WTC11 (cell line): Measurements from ENCODE around the gene KIF2C. TPM values are rescaled to one million over a fixed set of nuclear protein-coding genes. Genes with fewer than 3 reads are reported as not detected.

Experiments
- ATAC-seq: fragments of 200-7000 bp; cut with Tn5 transposase; 2 replicates; pipeline ENCODE4 v1.10.0; 2021; ENCODE audit warnings: mild to moderate bottlenecking, moderate library complexity
- CTCF ChIA-PET: fragments of 300-600 bp; sonication (Branson Sonifier 250); formaldehyde crosslinking; loops from one replicate; lab custom pipeline; 2021; ENCODE audit warnings: antibody characterized with exemption; lab: Charles Lee
- POLR2A ChIA-PET: fragments of 350-600 bp; sonication (Branson Sonifier 250); formaldehyde crosslinking; loops from one replicate; lab custom pipeline; 2021; ENCODE audit warnings: antibody characterized with exemption; lab: Charles Lee
- DNase-seq: peaks from one replicate; pipeline ENCODE4 v3.0.0; 2021; ENCODE audit warnings: low spot score
- H3K27ac Mint-ChIP-seq: 2 replicates; pipeline ENCODE4 v1.8.0; 2021; ENCODE audit warnings: mixed read lengths
- H3K27me3 Mint-ChIP-seq: 2 replicates; pipeline ENCODE4 v1.8.0; 2021; ENCODE audit warnings: low read depth, mild to moderate bottlenecking, moderate library complexity, mixed read lengths
- H3K36me3 Mint-ChIP-seq: 2 replicates; pipeline ENCODE4 v1.8.0; 2021; ENCODE audit warnings: mixed read lengths
- H3K4me1 Mint-ChIP-seq: 2 replicates; pipeline ENCODE4 v1.8.0; 2022; ENCODE audit warnings: mixed read lengths
- H3K4me3 Mint-ChIP-seq: 2 replicates; pipeline ENCODE4 v1.8.0; 2021; ENCODE audit warnings: mild to moderate bottlenecking, moderate library complexity, mixed read lengths
- H3K9me3 Mint-ChIP-seq: 2 replicates; pipeline ENCODE4 v1.8.0; 2021; ENCODE audit warnings: mixed read lengths
- AR ChIP-seq: fragments of 250-450 bp; sonication (Bioruptor Pico); IDR thresholded peaks from 2 replicates; pipeline ENCODE4 v1.9.0; 2021; ENCODE audit warnings: mild to moderate bottlenecking
- ATF3 ChIP-seq: sonication (generic); formaldehyde crosslinking; conservative IDR thresholded peaks from 2 replicates; pipeline ENCODE4 v1.8.1; 2022; ENCODE audit warnings: mild to moderate bottlenecking, missing genetic modification reagents
- CBFB ChIP-seq: sonication (generic); formaldehyde crosslinking; IDR thresholded peaks from 2 replicates; pipeline ENCODE4 v1.8.1; 2022; ENCODE audit warnings: mild to moderate bottlenecking, low read depth, missing genetic modification reagents
- FOXP1 ChIP-seq: sonication (generic); formaldehyde crosslinking; IDR thresholded peaks from 2 replicates; pipeline ENCODE4 v1.8.0; 2022; ENCODE audit warnings: missing genetic modification reagents, mild to moderate bottlenecking, moderate library complexity, borderline replicate concordance
- GRHL2 ChIP-seq: fragments of 250-450 bp; sonication (Bioruptor Pico); IDR thresholded peaks from 2 replicates; pipeline ENCODE4 v1.8.0; 2022; ENCODE audit warnings: mild to moderate bottlenecking, moderate library complexity; ENCODE audit not compliant: insufficient replicate concordance, severe bottlenecking
- IRF2 ChIP-seq: sonication (generic); formaldehyde crosslinking; IDR thresholded peaks from 2 replicates; pipeline ENCODE4 v1.8.0; 2022; ENCODE audit warnings: low read depth, missing genetic modification reagents, borderline replicate concordance
- JUN ChIP-seq: sonication (generic); formaldehyde crosslinking; IDR thresholded peaks from 2 replicates; pipeline ENCODE4 v1.8.0; 2023; ENCODE audit warnings: mild to moderate bottlenecking, missing genetic modification reagents
- KAT7 ChIP-seq: sonication (generic); formaldehyde crosslinking; IDR thresholded peaks from 2 replicates; pipeline ENCODE4 v1.8.1; 2023; ENCODE audit warnings: missing genetic modification reagents, mild to moderate bottlenecking, borderline replicate concordance
- MAX ChIP-seq: sonication (generic); formaldehyde crosslinking; IDR thresholded peaks from 2 replicates; pipeline ENCODE4 v1.8.0; 2022; ENCODE audit warnings: mild to moderate bottlenecking, missing genetic modification reagents
- MLX ChIP-seq: sonication (generic); formaldehyde crosslinking; IDR thresholded peaks from 2 replicates; pipeline ENCODE4 v1.8.1; 2023; ENCODE audit warnings: mild to moderate bottlenecking, missing genetic modification reagents, moderate library complexity
- NR1H2 ChIP-seq: sonication (generic); formaldehyde crosslinking; IDR thresholded peaks from 2 replicates; pipeline ENCODE4 v1.9.0; 2021; ENCODE audit warnings: mild to moderate bottlenecking, moderate library complexity, missing genetic modification reagents
- SMAD3 ChIP-seq: sonication (generic); formaldehyde crosslinking; IDR thresholded peaks from 2 replicates; pipeline ENCODE4 v1.8.0; 2022; ENCODE audit warnings: missing genetic modification reagents, mild to moderate bottlenecking, borderline replicate concordance
- STAT6 ChIP-seq: sonication (generic); formaldehyde crosslinking; conservative IDR thresholded peaks from 2 replicates; pipeline ENCODE4 v1.8.1; 2023; ENCODE audit warnings: mild to moderate bottlenecking, low read depth, missing genetic modification reagents, moderate library complexity
- USF2 ChIP-seq: sonication (generic); formaldehyde crosslinking; IDR thresholded peaks from 2 replicates; pipeline ENCODE4 v1.8.1; 2023; ENCODE audit warnings: mild to moderate bottlenecking, missing genetic modification reagents, moderate library complexity
- ZMAT4 ChIP-seq: fragments of 250-450 bp; sonication (Bioruptor Pico); IDR thresholded peaks from 2 replicates; pipeline ENCODE4 v1.9.0; 2021; ENCODE audit warnings: mild to moderate bottlenecking
- ZNF219 ChIP-seq: sonication (generic); formaldehyde crosslinking; IDR thresholded peaks from 2 replicates; pipeline ENCODE4 v1.8.0; 2023; ENCODE audit warnings: missing genetic modification reagents, mild to moderate bottlenecking, borderline replicate concordance
- ZNF281 ChIP-seq: sonication (generic); formaldehyde crosslinking; IDR thresholded peaks from 2 replicates; pipeline ENCODE4 v1.8.0; 2023; ENCODE audit warnings: mild to moderate bottlenecking, missing genetic modification reagents
- ZSCAN18 ChIP-seq: fragments of 250-450 bp; sonication (Bioruptor Pico); IDR thresholded peaks from 2 replicates; pipeline ENCODE4 v2.1.2; 2022; ENCODE audit warnings: mild to moderate bottlenecking, moderate library complexity
- total RNA-seq: library from RNA; stranded (reverse); gene quantifications from 3 replicates; pipeline ENCODE4 v1.2.3, GENCODE V29; 2021

The KIF2C gene
- total RNA-seq, 1 experiment from 2014 or later, result 93.8 TPM

GRCh38 chr1:44803062-44803311 is 63.4 kb downstream of the KIF2C start (continued):
- no peak for TF ChIP-seq FOXP1 (CRISPR knock-in tag)

- no peak for DNase-seq
- no peak overlapping the region for H3K27ac Mint-ChIP-seq
- no peak for TF ChIP-seq KAT7 (CRISPR knock-in tag)
- TF ChIP-seq MLX (CRISPR knock-in tag), result no peak
- TF ChIP-seq ZNF219 (CRISPR knock-in tag), result no peak
- no peak for TF ChIP-seq ZMAT4 (CRISPR knock-in tag)
- no peak for TF ChIP-seq ZSCAN18 (CRISPR knock-in tag)
- no peak for TF ChIP-seq AR (CRISPR knock-in tag)
- TF ChIP-seq CBFB (CRISPR knock-in tag), result no peak
- no peak for TF ChIP-seq MAX (CRISPR knock-in tag)
- no peak for TF ChIP-seq IRF2 (CRISPR knock-in tag)
- TF ChIP-seq JUN, result no peak
- TF ChIP-seq ZNF281 (CRISPR knock-in tag), result no peak
- TF ChIP-seq NR1H2 (CRISPR knock-in tag), result no peak
- no peak for TF ChIP-seq SMAD3 (CRISPR knock-in tag)
- TF ChIP-seq STAT6 (CRISPR knock-in tag), result no peak
- no peak for TF ChIP-seq ATF3 (CRISPR knock-in tag)
- no peak for TF ChIP-seq USF2 (CRISPR knock-in tag)
- no peak for TF ChIP-seq GRHL2 (CRISPR knock-in tag)
- TF ChIP-seq, all 79 proteins: peak for 0
- Mint-ChIP-seq H3K4me3 (no peak overlapping the region), H3K36me3 (peaks cover 22% of the 10 kb centered on the region), H3K9me3 (no peaks in the 10 kb centered on the region), H3K4me1 (peaks cover 34% of the 10 kb centered on the region), H3K27me3 (peaks cover 3% of the 10 kb centered on the region; the same call in 1 of the 2 replicates)
- POLR2A ChIA-PET, result interaction anchor here (0.5 to 0.9 kb wide), 2 partner anchors 9 to 10 kb away, joined by 3 read pairs; no protein-coding TSS in a partner anchor
- CTCF ChIA-PET, result no interaction called here
- ATAC-seq, result no peak
Measured at GRCh38 chr1:44803312-44804095, 63.9 kb downstream of the KIF2C start.
